ENCODE measurements around the gene C3orf52.
A peak's percentile ranks its signal among the peaks of the same experiment; 100 is the strongest.

The C3orf52 gene

GRCh38 chr3:112085735-112086075 lies 484 bp upstream of the C3orf52 start:
- H3K4me3 ChIP-seq (ENCODE audit: low read depth, low read length): peak overlapping the region; percentile 66

- peak overlapping the region; percentile 66 for H3K4me3 ChIP-seq (ENCODE audit: low read depth, low read length)
Measured at GRCh38 chr3:112086875-112087524, 811 bp downstream of the C3orf52 start.

GRCh38 chr3:112087746-112088145 lies 1.6 kb downstream of the C3orf52 start:
- no peak overlapping the region for H3K4me3 ChIP-seq (ENCODE audit: low read depth, low read length)

- no peak overlapping the region for H3K4me3 ChIP-seq (ENCODE audit: low read depth, low read length)
Measured at GRCh38 chr3:112088944-112089343, 2.8 kb downstream of the C3orf52 start.

GRCh38 chr3:112089956-112090886 lies 4.0 kb downstream of the C3orf52 start:
- no peak overlapping the region for H3K4me3 ChIP-seq (ENCODE audit: low read depth, low read length)

- no peak overlapping the region for H3K4me3 ChIP-seq (ENCODE audit: low read depth, low read length)
Measured at GRCh38 chr3:112090887-112091586, 4.8 kb downstream of the C3orf52 start.

- no peak overlapping the region for H3K4me3 ChIP-seq (ENCODE audit: low read depth, low read length)
Measured at GRCh38 chr3:112092496-112093179, 6.4 kb downstream of the C3orf52 start.

- no peak overlapping the region for H3K4me3 ChIP-seq (ENCODE audit: low read depth, low read length)
Measured at GRCh38 chr3:112093180-112093522, 7.0 kb downstream of the C3orf52 start.

- H3K4me3 ChIP-seq (ENCODE audit: low read depth, low read length): no peak overlapping the region
Measured at GRCh38 chr3:112095731-112096130, 9.5 kb downstream of the C3orf52 start.

- H3K4me3 ChIP-seq (ENCODE audit: low read depth, low read length): no peak overlapping the region
Measured at GRCh38 chr3:112096176-112096575, 10.0 kb downstream of the C3orf52 start.

GRCh38 chr3:112097378-112097777 lies 11.2 kb downstream of the C3orf52 start:
- no peak overlapping the region for H3K4me3 ChIP-seq (ENCODE audit: low read depth, low read length)

- no peak overlapping the region for H3K4me3 ChIP-seq (ENCODE audit: low read depth, low read length)
Measured at GRCh38 chr3:112101916-112102315, 15.7 kb downstream of the C3orf52 start.

- no peak overlapping the region for H3K4me3 ChIP-seq (ENCODE audit: low read depth, low read length)
Measured at GRCh38 chr3:112104774-112105173, 18.6 kb downstream of the C3orf52 start.

GRCh38 chr3:112109322-112109721 lies 23.1 kb downstream of the C3orf52 start:
- no peak overlapping the region for H3K4me3 ChIP-seq (ENCODE audit: low read depth, low read length)

- no peak overlapping the region for H3K4me3 ChIP-seq (ENCODE audit: low read depth, low read length)
Measured at GRCh38 chr3:112111785-112112402, 25.7 kb downstream of the C3orf52 start.

- H3K4me3 ChIP-seq (ENCODE audit: low read depth, low read length): no peak overlapping the region
Measured at GRCh38 chr3:112114576-112115160, 28.5 kb downstream of the C3orf52 start.

GRCh38 chr3:112115161-112115739 lies 29.1 kb downstream of the C3orf52 start:
- no peak overlapping the region for H3K4me3 ChIP-seq (ENCODE audit: low read depth, low read length)

GRCh38 chr3:112115806-112116383 lies 29.7 kb downstream of the C3orf52 start:
- H3K4me3 ChIP-seq (ENCODE audit: low read depth, low read length): no peak overlapping the region

GRCh38 chr3:112116748-112117186 lies 30.6 kb downstream of the C3orf52 start:
- no peak overlapping the region for H3K4me3 ChIP-seq (ENCODE audit: low read depth, low read length)

- H3K4me3 ChIP-seq (ENCODE audit: low read depth, low read length): no peak overlapping the region
Measured at GRCh38 chr3:112117415-112117814, 31.2 kb downstream of the C3orf52 start.
